Esophagus muscularis mucosa (tissue), 4 donors: ENCODE data around the gene DNAJB13.

Source experiments
- CTCF ChIP-seq, 3 experiments: fragments of 200-600 bp in 2 of 3; fragments of 450-650 bp in 1 of 3; sonication (generic) in 2 of 3; IDR thresholded peaks; one replicate each; pipeline ENCODE4 v1.5.1; 2017 to 2019; ENCODE audit warnings: antibody characterized with exemption in 3 of 3, mild to moderate bottlenecking in 2 of 3, moderate library complexity in 1 of 3
- EP300 ChIP-seq: sonication (generic); formaldehyde crosslinking; IDR thresholded peaks from one replicate; pipeline ENCODE4 v1.6.1; 2017; ENCODE audit warnings: antibody characterized with exemption
- POLR2AphosphoS5 ChIP-seq, 2 donors: sonication (generic); formaldehyde crosslinking; IDR thresholded peaks; one replicate each; pipeline ENCODE4 v1.6.1; 2017; ENCODE audit warnings: antibody characterized with exemption in 2 of 2

- TF ChIP-seq EP300: no peak
- no peak for TF ChIP-seq CTCF (IDR thresholded peaks at IDR 0.05)
- TF ChIP-seq POLR2AphosphoS5 (IDR thresholded peaks at IDR 0.05): no peak
Measured at GRCh38 chr11:73965076-73965763, 14.4 kb downstream of the DNAJB13 start.
